Testis (tissue), 3 donors: ENCODE results near the gene LRP2. TPM values are rescaled to one million over a fixed set of nuclear protein-coding genes. Genes with fewer than 3 reads are reported as not detected.

Experiments
- DNase-seq: peaks from one replicate; pipeline ENCODE4 v3.0.0-alpha.2; 2019
- H3K27ac ChIP-seq, 2 donors: fragments of 200-600 bp; sonication (generic); one replicate each; pipeline ENCODE4 v1.5.1; 2019
- H3K27me3 ChIP-seq: fragments of 200-600 bp; sonication (generic); one replicate; pipeline ENCODE4 v1.5.1; 2019
- H3K36me3 ChIP-seq: fragments of 200-600 bp; sonication (generic); one replicate; pipeline ENCODE4 v1.5.1; 2017; ENCODE audit warnings: low read depth; ENCODE audit errors: missing control alignments
- H3K4me1 ChIP-seq: fragments of 200-600 bp; sonication (generic); one replicate; pipeline ENCODE4 v1.5.1; 2019
- H3K4me3 ChIP-seq, 2 donors: fragments of 200-600 bp; sonication (generic); one replicate each; pipeline ENCODE4 v1.5.1; 2017 to 2019
- H3K9me3 ChIP-seq: fragments of 200-600 bp; sonication (generic); one replicate; pipeline ENCODE4 v1.5.1; 2017
- POLR2A ChIP-seq: fragments of 450-650 bp; IDR thresholded peaks from one replicate; pipeline ENCODE4 v1.6.1; 2017; ENCODE audit warnings: antibody characterized with exemption, mild to moderate bottlenecking, moderate library complexity
- WGBS, 2 donors: methylation state at CpG; one replicate each; pipeline ENCODE4 v1.1.5; 2018; 5-methylcytosine and 5-hydroxymethylcytosine counted together
- intact Hi-C: fragments of 100-400 bp; cut with DNase I; formaldehyde crosslinking; loops from one replicate; pipeline ENCODE4 v1.15.1; 2023; ENCODE audit warnings: low total_unique reads
- polyA plus RNA-seq: library from polyadenylated mRNA; stranded (reverse); fragments of 350-450 nt; fragmentation: Illumina TruSeq; extraction: RNeasy Lipid Tissue Mini Kit (QIAGEN cat#74804); gene quantifications from one replicate; pipeline ENCODE4 v1.2.3, GENCODE V29; 2014; ENCODE audit warnings: low read depth, low replicate concordance; ENCODE audit not compliant: insufficient read depth
- total RNA-seq, 2 donors: library from RNA; depleted of rRNA; stranded (reverse); fragments of >200 nt; gene quantifications; one replicate each; pipeline ENCODE4 v1.2.3, GENCODE V29; 2016
- TF ChIP-seq, protein P1 (sequence below), 3 experiments: fragments of 450-650 bp in 2 of 3; fragments of 200-600 bp in 1 of 3; sonication (generic) in 1 of 3; IDR thresholded peaks; one replicate each; pipeline ENCODE4 v1.5.1; 2016 to 2019; ENCODE audit warnings: antibody characterized with exemption in 3 of 3, mild to moderate bottlenecking in 2 of 3, moderate library complexity in 1 of 3

Gene LRP2
- total and polyA plus RNA-seq, 3 donors from 2014 or later = 3.0 to 9.3 (median 4.1) TPM

DNA sequence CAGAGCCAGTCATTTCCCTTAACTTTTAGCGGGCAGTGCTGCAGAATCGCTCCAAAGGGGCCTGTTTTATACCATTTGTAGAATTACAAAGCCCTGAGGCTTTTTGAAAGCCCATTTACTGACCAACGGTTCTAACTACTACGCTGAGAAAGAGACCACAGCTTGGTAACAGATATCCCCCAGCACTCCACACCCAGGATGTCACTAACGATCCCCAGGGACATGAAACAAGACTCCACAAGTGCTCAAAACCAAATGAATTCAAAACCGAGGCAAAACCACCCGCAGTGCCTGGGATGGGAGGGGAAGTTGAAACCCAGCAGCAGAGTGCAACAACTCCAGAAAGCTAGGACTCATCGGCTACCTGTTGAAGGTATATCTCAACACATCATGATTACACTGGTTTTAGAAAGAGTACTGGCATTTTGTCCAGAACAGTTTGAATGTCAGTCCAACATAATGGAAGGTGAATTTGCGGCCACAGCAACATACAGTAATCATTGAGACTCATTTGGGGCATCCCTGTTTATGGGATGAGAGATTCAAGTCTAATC is 33.6 kb upstream of the LRP2 start:
- Histone ChIP-seq H3K27ac (no peak overlapping the region), H3K4me3 (no peak overlapping the region), H3K9me3 (no peaks in the 10 kb centered on the region), H3K36me3 (no peaks in the 10 kb centered on the region), H3K4me1 (no peaks in the 10 kb centered on the region), H3K27me3 (no peaks in the 10 kb centered on the region)
- 83 to 89% methylated on average over 9 of the region's 9 CpGs for WGBS, 2 donors
- TF ChIP-seq, protein P1, sequence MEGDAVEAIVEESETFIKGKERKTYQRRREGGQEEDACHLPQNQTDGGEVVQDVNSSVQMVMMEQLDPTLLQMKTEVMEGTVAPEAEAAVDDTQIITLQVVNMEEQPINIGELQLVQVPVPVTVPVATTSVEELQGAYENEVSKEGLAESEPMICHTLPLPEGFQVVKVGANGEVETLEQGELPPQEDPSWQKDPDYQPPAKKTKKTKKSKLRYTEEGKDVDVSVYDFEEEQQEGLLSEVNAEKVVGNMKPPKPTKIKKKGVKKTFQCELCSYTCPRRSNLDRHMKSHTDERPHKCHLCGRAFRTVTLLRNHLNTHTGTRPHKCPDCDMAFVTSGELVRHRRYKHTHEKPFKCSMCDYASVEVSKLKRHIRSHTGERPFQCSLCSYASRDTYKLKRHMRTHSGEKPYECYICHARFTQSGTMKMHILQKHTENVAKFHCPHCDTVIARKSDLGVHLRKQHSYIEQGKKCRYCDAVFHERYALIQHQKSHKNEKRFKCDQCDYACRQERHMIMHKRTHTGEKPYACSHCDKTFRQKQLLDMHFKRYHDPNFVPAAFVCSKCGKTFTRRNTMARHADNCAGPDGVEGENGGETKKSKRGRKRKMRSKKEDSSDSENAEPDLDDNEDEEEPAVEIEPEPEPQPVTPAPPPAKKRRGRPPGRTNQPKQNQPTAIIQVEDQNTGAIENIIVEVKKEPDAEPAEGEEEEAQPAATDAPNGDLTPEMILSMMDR (IDR thresholded peaks at IDR 0.05) = no peak
- TF ChIP-seq POLR2A = no peak
- no peak for DNase-seq
- intact Hi-C loops = no loop called here

DNA sequence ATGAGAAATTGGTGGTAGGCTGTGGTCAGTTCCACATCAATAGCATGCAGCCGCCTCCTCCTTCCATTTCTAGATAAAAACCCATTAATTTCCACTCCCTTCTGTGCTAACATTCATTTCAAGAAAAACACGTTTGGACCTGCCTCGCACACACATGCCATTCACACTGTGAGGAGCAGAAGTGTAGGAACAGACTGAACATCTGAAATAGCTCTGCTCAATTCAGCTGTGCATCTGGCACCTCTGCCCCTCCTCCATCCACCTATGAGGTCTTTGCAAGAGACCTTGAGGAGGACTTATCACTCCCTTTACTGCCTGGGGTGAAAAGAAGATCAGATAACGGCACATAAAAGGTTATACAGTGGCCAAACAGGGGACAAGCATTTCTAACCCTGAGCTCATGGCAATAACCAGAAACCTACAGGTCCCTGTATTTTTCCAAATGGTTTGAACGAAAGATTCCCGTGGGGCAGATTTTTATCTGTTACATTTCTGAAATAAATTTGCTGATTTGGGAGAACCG is 30.8 kb upstream of the LRP2 start:
- intact Hi-C loops = no loop called here
- no peak for TF ChIP-seq POLR2A
- TF ChIP-seq, protein P1 (IDR thresholded peaks at IDR 0.05) = no peak
- no peaks in the 10 kb centered on the region for H3K27me3 ChIP-seq
- H3K4me1 ChIP-seq = no peaks in the 10 kb centered on the region
- DNase-seq = no peak
- H3K36me3 ChIP-seq = no peaks in the 10 kb centered on the region
- 43 to 45% methylated on average over 7 of the region's 7 CpGs for WGBS, 2 donors
- no peak overlapping the region for H3K27ac ChIP-seq
- H3K4me3 ChIP-seq = no peak overlapping the region
- no peaks in the 10 kb centered on the region for H3K9me3 ChIP-seq

DNA sequence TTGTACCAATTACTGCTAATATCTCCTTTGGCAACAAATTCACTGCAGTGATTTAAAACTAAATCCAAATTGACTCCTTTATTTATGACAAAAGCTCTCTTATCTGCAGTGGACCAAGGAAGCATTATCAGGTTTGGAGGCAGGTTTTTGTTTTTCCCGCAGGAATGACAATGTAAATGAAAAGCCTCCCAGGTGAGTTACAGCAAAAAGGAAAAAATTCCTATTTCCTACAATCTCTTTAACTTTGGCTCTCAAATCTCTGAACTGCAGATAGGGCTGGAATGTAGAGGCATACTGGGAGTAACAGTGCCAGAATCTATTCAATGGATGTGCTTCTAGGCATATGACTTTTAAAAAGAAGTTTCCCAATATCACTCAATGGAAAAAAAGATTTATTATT is 28.9 kb upstream of the LRP2 start:
- TF ChIP-seq, protein P1 (IDR thresholded peaks at IDR 0.05) = no peak
- TF ChIP-seq POLR2A = no peak
- Histone ChIP-seq H3K36me3 (no peaks in the 10 kb centered on the region), H3K27me3 (no peaks in the 10 kb centered on the region), H3K9me3 (no peaks in the 10 kb centered on the region), H3K27ac (no peak overlapping the region), H3K4me3 (no peak overlapping the region), H3K4me1 (no peaks in the 10 kb centered on the region)
- intact Hi-C loops = no loop called here
- 33 to 41% methylated on average over 1 of the region's 1 CpG for WGBS, 2 donors
- no peak for DNase-seq

DNA sequence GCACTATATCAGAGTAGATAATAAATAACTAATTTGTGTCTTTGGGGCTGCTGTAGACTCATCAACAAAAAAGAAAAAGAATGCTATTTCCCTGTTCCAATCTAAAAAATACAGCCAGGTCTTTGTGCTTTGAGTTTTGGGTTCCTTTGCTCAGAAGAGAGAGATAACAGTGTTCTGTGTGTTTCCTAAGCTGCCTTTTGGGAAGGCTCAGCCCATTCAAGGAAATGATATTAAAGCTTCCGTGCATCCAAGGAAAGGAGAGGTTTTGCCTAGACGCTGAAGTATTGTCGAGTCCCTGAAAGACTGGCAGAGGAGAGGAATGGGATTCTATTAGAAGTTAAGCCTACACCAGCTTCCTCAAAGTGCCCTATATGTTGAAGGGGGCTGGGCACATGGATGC is 25.8 kb upstream of the LRP2 start:
- no peak for TF ChIP-seq POLR2A
- TF ChIP-seq, protein P1 (IDR thresholded peaks at IDR 0.05) = no peak
- H3K9me3 ChIP-seq = no peaks in the 10 kb centered on the region
- no peaks in the 10 kb centered on the region for H3K27me3 ChIP-seq
- no peak for DNase-seq
- no peaks in the 10 kb centered on the region for H3K36me3 ChIP-seq
- H3K4me3 ChIP-seq = no peak overlapping the region
- WGBS, 2 donors = 39 to 53% methylated on average over 3 of the region's 3 CpGs
- no peaks in the 10 kb centered on the region for H3K4me1 ChIP-seq
- intact Hi-C loops = no loop called here
- no peak overlapping the region for H3K27ac ChIP-seq

DNA sequence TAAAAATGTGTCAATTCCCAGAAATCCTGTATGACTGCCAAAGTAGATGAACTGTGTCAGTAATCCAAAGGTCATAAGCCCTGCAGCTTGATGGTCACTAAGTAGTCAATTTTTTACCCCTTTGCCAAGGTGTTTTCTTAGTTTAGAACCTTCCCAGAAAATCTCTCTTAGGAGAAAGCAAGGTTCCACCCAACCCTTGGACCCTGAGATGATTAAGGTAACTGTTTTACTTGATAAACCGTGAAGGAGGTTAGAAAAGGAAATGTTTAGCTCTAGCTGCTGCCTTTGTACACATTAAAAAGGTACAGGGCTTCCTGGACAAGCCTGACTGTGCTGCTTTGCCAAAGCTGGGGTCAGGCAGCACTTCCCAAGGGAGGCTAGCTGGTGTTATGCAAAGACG is 24.4 kb upstream of the LRP2 start:
- Histone ChIP-seq H3K36me3 (no peaks in the 10 kb centered on the region), H3K27me3 (no peaks in the 10 kb centered on the region), H3K9me3 (no peaks in the 10 kb centered on the region), H3K27ac (no peak overlapping the region), H3K4me1 (no peaks in the 10 kb centered on the region), H3K4me3 (no peak overlapping the region)
- DNase-seq = no peak
- TF ChIP-seq POLR2A = no peak
- TF ChIP-seq, protein P1 (IDR thresholded peaks at IDR 0.05) = no peak
- intact Hi-C loops = no loop called here
- 50 to 70% methylated on average over 2 of the region's 2 CpGs for WGBS, 2 donors
